MM.1S (cell line): ENCODE measurements around the gene UFSP2.

Source experiments
- DNase-seq: peaks from one replicate; pipeline ENCODE4 v3.0.0-alpha.2; 2015
- H2AFZ ChIP-seq: fragments of 300-600 bp; sonication (generic); 2 replicates; pipeline ENCODE4 v1.6.0; 2016; ENCODE audit warnings: antibody characterized with exemption, low read length
- H3F3A ChIP-seq: fragments of 300-600 bp; sonication (generic); 2 replicates; pipeline ENCODE4 v1.6.1; 2016; ENCODE audit warnings: mild to moderate bottlenecking, antibody characterized with exemption, low read length, moderate library complexity, mixed read lengths; ENCODE audit not compliant: insufficient read depth
- H3K27ac ChIP-seq: fragments of 300-600 bp; sonication (generic); 2 replicates; pipeline ENCODE4 v1.5.1; 2016; ENCODE audit warnings: mild to moderate bottlenecking, low read length
- H3K27me3 ChIP-seq: fragments of 300-600 bp; sonication (generic); replicated peaks from 2 replicates; pipeline ENCODE4 v1.6.0; 2016; ENCODE audit warnings: low read length; ENCODE audit not compliant: insufficient read depth
- H3K36me3 ChIP-seq: fragments of 300-600 bp; sonication (generic); replicated peaks from 2 replicates; pipeline ENCODE4 v1.6.1; 2016; ENCODE audit warnings: mild to moderate bottlenecking, low read length, mixed read lengths; ENCODE audit not compliant: insufficient read depth
- H3K4me1 ChIP-seq: fragments of 300-600 bp; sonication (generic); 2 replicates; pipeline ENCODE4 v1.6.1; 2016; ENCODE audit warnings: low read length, mixed read lengths
- H3K4me2 ChIP-seq: fragments of 300-600 bp; sonication (generic); 2 replicates; pipeline ENCODE4 v1.6.0; 2016; ENCODE audit warnings: low read depth, low read length
- H3K4me3 ChIP-seq: fragments of 300-600 bp; sonication (generic); 2 replicates; pipeline ENCODE4 v1.5.1; 2016; ENCODE audit warnings: low read length, mixed read lengths
- H3K79me2 ChIP-seq: fragments of 300-600 bp; sonication (generic); 2 replicates; pipeline ENCODE4 v1.6.1; 2016; ENCODE audit warnings: mixed run types, low read length, mixed read lengths
- H3K9ac ChIP-seq: fragments of 300-600 bp; sonication (generic); 2 replicates; pipeline ENCODE4 v1.6.1; 2016; ENCODE audit warnings: low read length, mixed read lengths
- H3K9me2 ChIP-seq: fragments of 300-600 bp; sonication (generic); replicated peaks from 2 replicates; pipeline ENCODE4 v1.6.1; 2016; ENCODE audit warnings: mild to moderate bottlenecking, low read length, mixed read lengths; ENCODE audit not compliant: insufficient read depth
- H3K9me3 ChIP-seq: fragments of 300-600 bp; sonication (generic); replicated peaks from 2 replicates; pipeline ENCODE4 v1.6.1; 2016; ENCODE audit warnings: mild to moderate bottlenecking, low read length, mixed read lengths; ENCODE audit not compliant: insufficient read depth
- H4K20me1 ChIP-seq: fragments of 300-600 bp; sonication (generic); 2 replicates; pipeline ENCODE4 v1.6.1; 2016; ENCODE audit warnings: mild to moderate bottlenecking, low read length, moderate library complexity, mixed read lengths; ENCODE audit not compliant: insufficient read depth
- CTCF ChIP-seq: fragments of 300-600 bp; sonication (generic); IDR thresholded peaks from 2 replicates; pipeline ENCODE4 v1.5.1; 2016; ENCODE audit warnings: antibody characterized with exemption, low read length, mixed read lengths
- EZH2 ChIP-seq: fragments of 300-600 bp; sonication (generic); optimal IDR thresholded peaks from 2 replicates; pipeline ENCODE3; 2017; ENCODE audit warnings: low read depth, mild to moderate bottlenecking, antibody characterized with exemption, low read length, mixed read lengths
- EZH2phosphoT487 ChIP-seq: fragments of 300-600 bp; sonication (generic); IDR thresholded peaks from 2 replicates; pipeline ENCODE4 v1.6.1; 2018; ENCODE audit warnings: antibody characterized with exemption, low read length

The UFSP2 gene

GRCh38 chr4:185398618-185399017 lies 27.1 kb downstream of the UFSP2 start:
- Histone ChIP-seq H4K20me1 (no peaks in the 10 kb centered on the region), H2AFZ (no peak overlapping the region), H3K79me2 (peaks cover 27% of the 10 kb centered on the region), H3K27ac (peak overlapping the region; percentile 98; the same call in 1 of the 2 replicates), H3K27me3 (no peaks in the 10 kb centered on the region), H3K9me3 (no peaks in the 10 kb centered on the region), H3K9me2 (no peaks in the 10 kb centered on the region), H3K4me1 (peaks cover 33% of the 10 kb centered on the region), H3K4me3 (peak overlapping the region; percentile 64; the same call in 1 of the 2 replicates), H3F3A (peaks cover 56% of the 10 kb centered on the region), H3K36me3 (peaks cover 6% of the 10 kb centered on the region; the same call in 1 of the 2 replicates), H3K4me2 (peak overlapping the region; percentile 66), H3K9ac (peak overlapping the region; percentile 13; the same call in 1 of the 2 replicates)
- peak; percentile 12 for DNase-seq
- TF ChIP-seq EZH2 (no peak), CTCF (no peak), EZH2phosphoT487 (no peak)

DNA sequence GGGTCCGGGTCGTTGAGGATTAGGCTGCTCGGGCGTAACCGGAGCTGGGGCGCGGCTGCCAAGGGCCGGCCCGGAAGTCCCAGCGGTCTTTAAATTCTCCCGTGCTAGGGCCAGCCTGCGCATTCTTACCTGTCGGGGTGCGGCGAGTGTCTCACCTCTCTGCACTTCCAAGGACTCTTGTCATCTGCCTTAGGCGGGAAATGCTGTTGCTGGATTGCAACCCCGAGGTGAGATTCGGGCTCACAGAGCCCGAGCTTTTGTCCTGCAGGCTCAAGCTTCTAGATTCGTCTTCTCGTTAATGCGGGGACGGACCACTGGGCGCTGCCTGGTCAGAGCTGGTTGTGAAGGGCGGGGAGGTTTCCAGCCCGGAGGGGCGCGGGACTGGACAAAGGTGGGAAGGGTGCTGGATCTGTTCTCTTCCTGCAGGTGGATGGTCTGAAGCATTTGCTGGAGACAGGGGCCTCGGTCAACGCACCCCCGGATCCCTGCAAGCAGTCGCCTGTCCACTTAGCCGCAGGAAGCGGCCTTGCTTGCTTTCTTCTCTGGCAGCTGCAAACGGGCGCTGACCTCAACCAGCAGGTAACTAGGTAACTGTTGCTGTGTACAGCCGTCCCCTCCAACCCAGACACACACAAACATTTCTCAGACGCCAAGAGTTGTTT lies 28.9 kb downstream of the UFSP2 start, which contains the start of gene ANKRD37:
Gene ANKRD37 (plus strand): TSS at position 118 of the 662 bp plus-strand sequence. CDS start 83 bp downstream, at position 201.
- H3K27me3 ChIP-seq, result no peaks in the 10 kb centered on the region
- H3K9ac ChIP-seq, result peak within 1 kb of the TSS; percentile 95
- peak within 1 kb of the TSS; percentile 13 for H2AFZ ChIP-seq
- H4K20me1 ChIP-seq, result no peaks in the 10 kb centered on the region
- TF ChIP-seq EZH2phosphoT487 (no peak), EZH2 (no peak), CTCF (no peak)
- peaks cover 6% of the 10 kb centered on the region; the same call in 1 of the 2 replicates for H3K36me3 ChIP-seq
- peak within 1 kb of the TSS; percentile 66 for H3K4me2 ChIP-seq
- DNase-seq, result peak; percentile 59
- H3K9me3 ChIP-seq, result no peaks in the 10 kb centered on the region
- peak within 1 kb of the TSS; percentile 74 for H3K4me3 ChIP-seq
- peaks cover 53% of the 10 kb centered on the region for H3F3A ChIP-seq
- H3K79me2 ChIP-seq, result peaks cover 27% of the 10 kb centered on the region
- peaks cover 35% of the 10 kb centered on the region for H3K4me1 ChIP-seq
- peak within 1 kb of the TSS; percentile 98 for H3K27ac ChIP-seq
- no peaks in the 10 kb centered on the region for H3K9me2 ChIP-seq

DNA sequence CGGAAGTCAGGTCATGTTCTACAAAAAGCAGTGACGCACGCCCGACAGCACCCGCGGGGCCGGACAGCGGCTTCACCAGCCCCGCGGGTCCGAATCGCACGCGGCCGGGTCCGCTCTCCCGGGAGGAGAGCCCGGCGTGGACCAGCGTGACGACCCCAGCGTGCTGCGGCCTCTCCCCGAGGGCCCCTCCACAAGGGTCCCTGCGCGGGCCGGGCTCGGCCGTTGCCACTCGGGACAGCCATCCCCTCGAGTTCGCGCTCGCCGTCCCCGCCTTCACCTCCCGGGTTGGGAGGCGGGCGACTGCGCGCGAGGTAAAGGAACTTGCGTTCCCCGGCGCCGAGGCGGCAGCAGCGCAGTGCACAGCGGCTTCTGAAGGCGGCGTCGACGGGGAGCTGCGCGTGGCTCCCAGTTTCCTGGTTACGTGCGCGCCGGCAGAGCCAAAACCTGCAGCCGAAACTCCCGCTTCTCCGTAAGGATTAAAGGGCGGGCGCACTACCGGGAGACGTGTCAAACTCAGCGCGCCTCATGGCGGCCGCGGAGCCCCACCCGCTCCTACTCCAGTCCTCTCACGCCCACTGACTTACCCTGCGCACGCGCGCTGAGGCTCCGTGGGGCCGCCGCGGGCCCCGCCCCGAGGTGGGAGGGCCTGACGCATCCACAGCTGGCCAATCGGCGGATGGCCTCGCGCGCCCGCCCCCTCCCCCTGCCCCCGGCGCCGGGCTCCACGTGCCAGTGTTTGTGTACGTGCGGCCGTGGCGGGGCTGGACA lies 29.6 kb downstream of the UFSP2 start:
- Histone ChIP-seq H3K9me3 (no peaks in the 10 kb centered on the region), H3K27me3 (no peaks in the 10 kb centered on the region), H3K4me2 (peak overlapping the region; percentile 66), H3K27ac (peak overlapping the region; percentile 98), H3K4me3 (peak overlapping the region; percentile 74), H3K36me3 (peaks cover 6% of the 10 kb centered on the region; the same call in 1 of the 2 replicates), H3F3A (peaks cover 46% of the 10 kb centered on the region), H2AFZ (peak overlapping the region; percentile 13), H3K79me2 (peaks cover 27% of the 10 kb centered on the region), H4K20me1 (no peaks in the 10 kb centered on the region), H3K9me2 (no peaks in the 10 kb centered on the region), H3K4me1 (peaks cover 33% of the 10 kb centered on the region), H3K9ac (peak overlapping the region; percentile 95)
- DNase-seq, result peak; percentile 98
- TF ChIP-seq EZH2 (no peak), CTCF (no peak)
